Measurements from ENCODE around the gene GIMAP7.

GIMAP7 gene

GRCh38 chr7:150569245-150569955 is 54.7 kb downstream of the GIMAP7 start:
- DNase-seq = no peak
